SIG-M5 treated with dmso at 0.1 percent for 504 hours (cell line): Measurements from ENCODE around the gene MAGEA12.
"Not testable (repeated sequence)": the region's sequence is repeated elsewhere in the genome, so short reads cannot be mapped to it uniquely, and the experiment has no call there.

Source experiments
- DNase-seq: peaks from one replicate; lab custom pipeline; 2025; ENCODE audit not compliant: unreplicated experiment; lab: John Stamatoyannopoulos, UW

MAGEA12 gene

DNA sequence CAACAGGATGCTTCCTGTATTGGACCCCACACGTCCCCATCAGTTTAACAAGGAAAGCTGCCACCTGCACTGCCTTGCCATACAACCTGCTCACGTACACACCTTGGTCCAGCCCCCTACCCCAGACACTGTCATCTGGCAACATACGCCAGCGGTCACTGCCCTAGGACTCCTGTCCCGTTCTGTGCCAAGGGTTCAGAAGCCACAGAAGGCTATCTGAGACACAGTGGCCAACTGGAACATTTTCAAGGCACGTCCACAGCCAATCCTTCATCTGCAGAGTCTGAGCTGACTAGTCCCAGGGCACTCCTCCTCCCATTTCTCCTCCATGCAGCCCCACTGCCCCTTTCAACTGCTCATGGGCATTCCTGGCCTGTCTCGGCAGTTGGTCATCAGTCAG, 28.0 kb downstream of the MAGEA12 start:
- DNase-seq, result not testable (repeated sequence)

DNA sequence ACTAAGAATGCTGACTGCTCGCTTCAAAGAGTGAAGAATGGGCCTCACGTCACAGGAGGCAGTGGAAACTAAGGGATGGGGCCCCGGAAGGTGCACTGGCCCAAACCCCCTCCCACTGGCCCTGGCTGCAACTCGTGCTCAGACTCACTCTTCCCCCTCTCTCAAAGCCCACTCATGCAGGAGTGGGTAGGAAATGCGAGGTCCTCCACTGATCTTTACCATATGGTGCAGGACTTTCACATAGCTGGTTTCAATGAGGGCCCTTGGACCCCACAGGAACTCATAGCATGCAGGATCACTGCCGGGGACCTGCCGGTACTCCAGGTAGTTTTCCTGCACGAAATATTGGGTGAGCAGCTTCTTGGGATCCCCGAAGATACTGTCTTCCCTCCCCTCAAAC, 33.0 kb downstream of the MAGEA12 start:
- DNase-seq, result not testable (repeated sequence)

DNA sequence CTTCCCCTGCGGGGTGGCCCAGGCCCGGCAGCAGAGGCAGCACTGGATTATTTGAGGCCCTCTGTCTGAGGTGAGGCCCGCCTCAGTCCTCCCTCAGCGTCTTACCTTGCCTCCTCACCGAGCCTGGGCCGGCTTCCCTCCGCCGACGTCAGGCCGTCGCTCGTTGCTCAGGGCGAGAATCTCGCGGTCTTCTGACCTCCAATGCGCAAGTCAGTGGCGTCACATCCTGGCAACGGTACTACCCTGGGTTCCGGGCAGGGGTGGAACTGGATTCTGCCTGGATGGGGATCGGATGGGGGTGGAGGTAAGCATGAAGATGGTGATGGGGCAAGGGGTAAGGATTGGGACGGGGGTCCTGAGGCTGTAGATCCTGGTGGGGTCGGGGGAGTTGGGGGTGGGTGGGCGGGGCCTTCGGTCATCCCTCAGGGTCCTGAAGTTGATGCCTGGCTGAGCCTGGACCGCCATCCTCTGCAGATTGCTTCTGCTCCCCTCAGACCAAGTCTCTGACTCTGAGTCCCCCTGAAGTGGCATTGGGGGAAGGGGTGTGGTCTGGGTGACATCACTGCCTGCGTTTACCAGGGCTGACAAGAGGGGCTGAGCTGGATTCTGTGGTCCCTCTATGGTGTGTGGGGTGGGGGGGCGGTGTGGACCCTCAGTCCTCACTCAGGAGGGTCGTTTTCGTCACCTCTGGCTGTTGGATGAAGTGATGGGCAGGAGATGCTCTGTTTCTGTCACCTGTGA, 36.2 kb downstream of the MAGEA12 start, which contains the start of gene MAGEA6:
MAGEA6 (minus strand) TSS at position 141 of the 741 bp plus-strand sequence. CDS start 2,039 bp downstream, outside the sequence.
- not testable (repeated sequence) for DNase-seq

DNA sequence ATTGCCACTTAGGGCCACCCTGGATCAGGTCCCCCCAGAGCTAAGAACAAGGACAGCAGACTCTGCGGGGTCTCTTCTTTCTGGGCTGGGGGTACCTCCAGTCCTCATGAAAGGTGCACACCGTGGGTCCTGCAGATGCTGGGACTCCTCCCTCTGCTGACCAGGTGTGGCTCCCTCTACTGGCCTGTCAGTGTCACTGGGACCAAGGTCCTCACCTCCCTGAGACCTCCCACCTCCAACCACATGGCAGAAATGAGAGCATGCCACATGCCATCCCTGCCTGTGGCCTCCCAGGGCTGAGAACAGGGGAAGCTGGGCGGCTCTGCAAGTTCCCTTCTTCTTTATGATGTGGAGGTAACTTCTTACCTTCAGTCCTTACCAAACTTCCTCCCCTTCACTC, 53.5 kb downstream of the MAGEA12 start:
- not testable (repeated sequence) for DNase-seq
